Endothelial cell of umbilical vein (primary cell): ENCODE measurements around the gene SPTBN5. TPM values are rescaled to one million over a fixed set of nuclear protein-coding genes. Genes with fewer than 3 reads are reported as not detected.

ENCODE experiments used
- BruUV-seq: library from RNA; stranded (reverse); fragments of 400-500 nt; replicated peaks from 2 replicates; lab custom pipeline; 2021; lab: Mats Ljungman, UMichigan
- CTCF ChIA-PET: fragments of 300-600, 350-600 bp; sonication (Branson Sonifier 250); formaldehyde crosslinking; loops from one replicate; lab custom pipeline; 2021; ENCODE audit warnings: antibody characterized with exemption, inconsistent platforms; lab: Charles Lee
- POLR2A ChIA-PET: fragments of 300-600, 350-600 bp; sonication (Branson Sonifier 250); formaldehyde crosslinking; loops from one replicate; lab custom pipeline; 2021; ENCODE audit warnings: antibody characterized with exemption, inconsistent platforms; lab: Charles Lee
- DNase-seq: peaks from one replicate; pipeline ENCODE4 v3.0.0-alpha.2; 2011; ENCODE audit warnings: low read depth, low spot score
- FAIRE-seq: peaks from 2 replicates; lab custom pipeline; 2011; peaks lifted over from hg19 to GRCh38; lab: Jason Lieb, UNC
- H2AFZ ChIP-seq: 2 replicates; pipeline ENCODE4 v1.6.0; 2012; ENCODE audit warnings: low read depth, low read length, control low read depth, inconsistent platforms
- H3K27ac ChIP-seq: 2 replicates; pipeline ENCODE4 v1.5.1; 2011; ENCODE audit warnings: low read depth, mild to moderate bottlenecking, control low read depth, low read length, moderate library complexity; ENCODE audit not compliant: insufficient read depth
- H3K27me3 ChIP-seq, 2 experiments: 2 replicates each; pipeline versions ENCODE4 v1.6.0 to v1.6.1; 2011; ENCODE audit warnings: low read length in 2 of 2, mixed read lengths in 1 of 2; ENCODE audit not compliant: control insufficient read depth in 2 of 2, insufficient read depth in 2 of 2
- H3K36me3 ChIP-seq, 2 experiments: 2 replicates in 1 of 2; 3 replicates in 1 of 2; pipeline ENCODE4 v1.5.1; 2011; ENCODE audit warnings: low read length in 2 of 2, mild to moderate bottlenecking in 1 of 2, moderate library complexity in 1 of 2; ENCODE audit not compliant: control insufficient read depth in 2 of 2, insufficient read depth in 2 of 2; ENCODE audit errors: extremely low read depth in 1 of 2
- H3K4me1 ChIP-seq: 3 replicates; pipeline ENCODE4 v1.5.1; 2011; ENCODE audit warnings: mild to moderate bottlenecking, low read length; ENCODE audit not compliant: control insufficient read depth, insufficient read depth; ENCODE audit errors: extremely low read depth
- H3K4me2 ChIP-seq: 2 replicates; pipeline ENCODE4 v1.6.1; 2011; ENCODE audit warnings: low read length, control low read depth, mixed read lengths; ENCODE audit not compliant: insufficient read depth
- H3K4me3 ChIP-seq, 3 experiments: fragments of 200-600 bp in 1 of 3; sonication (generic), shearing (Covaris generic) in 1 of 3; replicated peaks in 1 of 3; 2 replicates each; pipeline ENCODE4 v1.5.1; 2011 to 2016; ENCODE audit warnings: control low read depth in 3 of 3, low read length in 3 of 3, mild to moderate bottlenecking in 2 of 3, inconsistent platforms in 1 of 3, low read depth in 1 of 3, moderate library complexity in 1 of 3; ENCODE audit not compliant: insufficient read depth in 1 of 3
- H3K79me2 ChIP-seq: 2 replicates; pipeline ENCODE4 v1.6.0; 2012; ENCODE audit warnings: low read length, inconsistent platforms; ENCODE audit not compliant: control insufficient read depth, insufficient read depth
- H3K9ac ChIP-seq: replicated peaks from 2 replicates; pipeline ENCODE3; 2011; ENCODE audit warnings: low read length, control low read depth; ENCODE audit not compliant: insufficient read depth; ENCODE audit errors: extremely low read depth
- H3K9me1 ChIP-seq: replicated peaks from 3 replicates; pipeline ENCODE4 v1.6.0; 2011; ENCODE audit warnings: mild to moderate bottlenecking, low read length; ENCODE audit not compliant: control insufficient read depth, insufficient read depth; ENCODE audit errors: extremely low read depth
- H3K9me3 ChIP-seq: replicated peaks from 2 replicates; pipeline ENCODE4 v1.5.1; 2012; ENCODE audit warnings: low read length, inconsistent platforms; ENCODE audit not compliant: control insufficient read depth, insufficient read depth
- H4K20me1 ChIP-seq: replicated peaks from 2 replicates; pipeline ENCODE3; 2011; ENCODE audit warnings: mild to moderate bottlenecking, low read length; ENCODE audit not compliant: control insufficient read depth, insufficient read depth; ENCODE audit errors: extremely low read depth
- EZH2 ChIP-seq: IDR thresholded peaks from 2 replicates; pipeline ENCODE4 v1.6.1; 2012; ENCODE audit warnings: borderline replicate concordance, low read depth, mild to moderate bottlenecking, moderate library complexity, low read length, inconsistent platforms; ENCODE audit not compliant: severe bottlenecking
- FOS ChIP-seq: IDR thresholded peaks from 2 replicates; pipeline ENCODE4 v1.6.1; 2011; ENCODE audit warnings: mild to moderate bottlenecking, low read length, moderate library complexity, borderline replicate concordance; ENCODE audit not compliant: insufficient read depth
- GATA2 ChIP-seq: IDR thresholded peaks from 2 replicates; pipeline ENCODE4 v1.7.0; 2011; ENCODE audit warnings: low read depth, mild to moderate bottlenecking, moderate library complexity, mixed read lengths, low read length; ENCODE audit not compliant: insufficient read length, insufficient read depth
- JUN ChIP-seq: IDR thresholded peaks from 2 replicates; pipeline ENCODE4 v1.6.1; 2011; ENCODE audit warnings: borderline replicate concordance, low read depth; ENCODE audit not compliant: insufficient read length, insufficient read depth
- MYC ChIP-seq: IDR thresholded peaks from one replicate; pipeline ENCODE4 v1.6.1; 2011; ENCODE audit warnings: mild to moderate bottlenecking, low read depth, low read length
- POLR2A ChIP-seq: IDR thresholded peaks from 2 replicates; pipeline ENCODE4 v1.6.1; 2012; ENCODE audit warnings: low read depth, mild to moderate bottlenecking, control low read depth, low read length
- POLR2AphosphoS5 ChIP-seq: IDR thresholded peaks from 2 replicates; pipeline ENCODE4 v1.6.1; 2012; ENCODE audit warnings: low read depth, mild to moderate bottlenecking, control low read depth, low read length, moderate library complexity; ENCODE audit not compliant: insufficient read depth
- dilution Hi-C: fragments of 300-500 bp; cut with MboI; formaldehyde crosslinking; loops from one replicate; pipeline ENCODE4 v1.15.0; 2019; ENCODE audit warnings: low sequenced_read_pairs; ENCODE audit not compliant: extremely low pct_ligation_motif_present
- intact Hi-C: fragments of 100-400 bp; cut with micrococcal nuclease; formaldehyde crosslinking; loops from one replicate; pipeline ENCODE4 v1.10.0; 2022
- polyA plus RNA-seq, 4 experiments: library from polyadenylated mRNA; depleted of rRNA in 3 of 4; stranded (reverse) in 3 of 4; unstranded in 1 of 4; fragments of >200 nt; gene quantifications; 2 replicates each; pipeline versions ENCODE4 v1.2.1 to v1.2.3, GENCODE V29; 2011 to 2012; ENCODE audit warnings: missing spikeins in 1 of 4
- total RNA-seq: library from RNA; stranded (reverse); gene quantifications from 2 replicates; pipeline ENCODE4 v1.2.3, GENCODE V29; 2021
- TF ChIP-seq, protein P1 (sequence below), 2 donors: IDR thresholded peaks; 1 replicate in 1 of 2; 2 replicates in 1 of 2; pipeline ENCODE4 v1.5.1; 2011; ENCODE audit warnings: low read length in 2 of 2, mild to moderate bottlenecking in 2 of 2, moderate library complexity in 2 of 2, control low read depth in 1 of 2, inconsistent platforms in 1 of 2, low read depth in 1 of 2; ENCODE audit not compliant: insufficient read depth in 1 of 2; ENCODE audit errors: extremely low read depth in 1 of 2
- TF ChIP-seq, protein P2 (sequence below): IDR thresholded peaks from 2 replicates; pipeline ENCODE4 v1.6.1; 2011; ENCODE audit not compliant: insufficient read depth, insufficient read length

SPTBN5 gene
- total and polyA plus RNA-seq, 2 donors (not counting 3 experiments of a cell fraction or from before 2014, with no cell fraction given) = 12.0 to 19.0 TPM

DNA sequence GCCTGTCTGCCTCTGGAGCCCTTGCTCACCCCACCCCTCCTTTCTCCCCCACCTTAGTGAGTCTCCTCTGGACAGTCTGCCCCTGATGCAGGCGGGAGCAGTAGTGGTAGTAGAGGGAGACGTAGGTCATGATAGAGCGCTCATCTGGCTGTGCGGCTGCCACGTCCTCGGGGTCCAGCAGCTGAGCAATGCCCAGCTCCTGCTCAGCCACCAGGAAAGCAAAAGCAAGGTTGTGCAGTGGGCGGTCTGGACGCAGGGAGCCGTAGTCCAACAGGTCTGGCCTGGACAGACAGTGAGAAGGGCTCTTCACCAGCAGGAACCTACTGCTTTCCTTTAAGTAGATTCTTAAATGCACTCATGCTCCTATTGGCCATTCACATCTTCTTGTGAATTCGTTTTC lies 6.7 kb downstream of the SPTBN5 start:
- BruUV-seq = no TSS peak

DNA sequence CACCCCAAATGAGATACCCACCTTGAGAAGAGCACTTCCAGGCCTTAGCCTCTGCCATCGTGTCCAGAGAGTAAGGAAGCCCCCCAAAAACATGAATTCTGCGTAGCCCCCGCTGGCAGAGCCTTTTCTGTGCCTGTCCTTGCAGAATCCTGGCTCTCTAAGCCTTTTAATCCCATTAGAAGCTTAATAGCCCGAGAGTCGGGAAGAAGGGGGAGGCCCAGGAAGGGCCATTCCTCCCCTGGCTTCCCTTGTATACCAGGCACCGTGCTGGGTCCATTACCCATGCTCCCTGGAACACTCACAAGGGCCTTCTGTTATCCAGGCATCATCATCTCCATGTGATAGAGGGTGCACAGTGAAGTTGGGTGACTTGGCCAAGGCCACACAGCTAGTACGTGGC lies 7.1 kb downstream of the SPTBN5 start:
- no peaks in the 10 kb centered on the region for H3K79me2 ChIP-seq
- no peaks in the 10 kb centered on the region for H4K20me1 ChIP-seq
- H3K4me3 ChIP-seq = no peak overlapping the region
- ChIA-PET CTCF (interaction anchor here (1.0 to 2.8 kb wide), 3 partner anchors 18 to 114 kb away, joined by 3 to 9 read pairs (median 4); no protein-coding TSS in a partner anchor), POLR2A (no interaction called here)
- no peak overlapping the region for H3K9ac ChIP-seq
- no TSS peak for BruUV-seq
- H3K36me3 ChIP-seq = peaks cover 5 to 28% of the 10 kb centered on the region in 2 experiments
- H2AFZ ChIP-seq = no peak overlapping the region
- no peaks in the 10 kb centered on the region for H3K9me3 ChIP-seq
- H3K4me2 ChIP-seq = no peak overlapping the region
- H3K27me3 ChIP-seq = no peaks in the 10 kb centered on the region
- dilution Hi-C loops = no loop called here
- DNase-seq (no peak), FAIRE-seq (no peak)
- no peaks in the 10 kb centered on the region for H3K9me1 ChIP-seq
- intact Hi-C loops = no loop called here
- TF ChIP-seq, protein P1, sequence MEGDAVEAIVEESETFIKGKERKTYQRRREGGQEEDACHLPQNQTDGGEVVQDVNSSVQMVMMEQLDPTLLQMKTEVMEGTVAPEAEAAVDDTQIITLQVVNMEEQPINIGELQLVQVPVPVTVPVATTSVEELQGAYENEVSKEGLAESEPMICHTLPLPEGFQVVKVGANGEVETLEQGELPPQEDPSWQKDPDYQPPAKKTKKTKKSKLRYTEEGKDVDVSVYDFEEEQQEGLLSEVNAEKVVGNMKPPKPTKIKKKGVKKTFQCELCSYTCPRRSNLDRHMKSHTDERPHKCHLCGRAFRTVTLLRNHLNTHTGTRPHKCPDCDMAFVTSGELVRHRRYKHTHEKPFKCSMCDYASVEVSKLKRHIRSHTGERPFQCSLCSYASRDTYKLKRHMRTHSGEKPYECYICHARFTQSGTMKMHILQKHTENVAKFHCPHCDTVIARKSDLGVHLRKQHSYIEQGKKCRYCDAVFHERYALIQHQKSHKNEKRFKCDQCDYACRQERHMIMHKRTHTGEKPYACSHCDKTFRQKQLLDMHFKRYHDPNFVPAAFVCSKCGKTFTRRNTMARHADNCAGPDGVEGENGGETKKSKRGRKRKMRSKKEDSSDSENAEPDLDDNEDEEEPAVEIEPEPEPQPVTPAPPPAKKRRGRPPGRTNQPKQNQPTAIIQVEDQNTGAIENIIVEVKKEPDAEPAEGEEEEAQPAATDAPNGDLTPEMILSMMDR (IDR thresholded peaks at IDR 0.05; ENCODE audit: extremely low read depth in 1 of 2, insufficient read depth in 1 of 2, low read depth in 1 of 2, low read length in 2 of 2) = no peak
- TF ChIP-seq, protein P2, sequence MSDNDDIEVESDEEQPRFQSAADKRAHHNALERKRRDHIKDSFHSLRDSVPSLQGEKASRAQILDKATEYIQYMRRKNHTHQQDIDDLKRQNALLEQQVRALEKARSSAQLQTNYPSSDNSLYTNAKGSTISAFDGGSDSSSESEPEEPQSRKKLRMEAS = no peak
- no peak for TF ChIP-seq JUN
- no peak for TF ChIP-seq EZH2
- no peak for TF ChIP-seq POLR2AphosphoS5
- TF ChIP-seq POLR2A = no peak
- TF ChIP-seq MYC = no peak
- no peak for TF ChIP-seq GATA2
- TF ChIP-seq FOS = no peak
- H3K4me1 ChIP-seq = no peaks in the 10 kb centered on the region
- no peak overlapping the region for H3K27ac ChIP-seq

More for the DNA sequence above, 6.7 kb downstream of the SPTBN5 start:
- no peak overlapping the region for H2AFZ ChIP-seq
- H4K20me1 ChIP-seq = no peaks in the 10 kb centered on the region
- intact Hi-C loops = no loop called here
- no peaks in the 10 kb centered on the region for H3K27me3 ChIP-seq
- H3K79me2 ChIP-seq = no peaks in the 10 kb centered on the region
- peaks cover 5 to 28% of the 10 kb centered on the region in 2 experiments for H3K36me3 ChIP-seq
- FAIRE-seq (no peak), DNase-seq (no peak)
- H3K9ac ChIP-seq = no peak overlapping the region
- no peaks in the 10 kb centered on the region for H3K9me1 ChIP-seq
- H3K27ac ChIP-seq = no peak overlapping the region
- no peak overlapping the region for H3K4me2 ChIP-seq
- H3K4me1 ChIP-seq = no peaks in the 10 kb centered on the region
- no peaks in the 10 kb centered on the region for H3K9me3 ChIP-seq
- no peak overlapping the region for H3K4me3 ChIP-seq
- ChIA-PET CTCF (interaction anchor here (1.0 to 2.8 kb wide), 2 partner anchors 18 to 75 kb away, joined by 3 to 9 read pairs; no protein-coding TSS in a partner anchor), POLR2A (no interaction called here)
- no peak for TF ChIP-seq JUN
- dilution Hi-C loops = no loop called here
